Osteoblast (primary cell): Measurements from ENCODE around the gene ABCF3. TPM values are rescaled to one million over a fixed set of nuclear protein-coding genes. Genes with fewer than 3 reads are reported as not detected.

Source experiments
- DNase-seq: peaks from one replicate; pipeline ENCODE4 v3.0.0; 2011; ENCODE audit warnings: low spot score, mixed read lengths; ENCODE audit not compliant: insufficient read length; ENCODE audit errors: missing footprints
- H2AFZ ChIP-seq: 2 replicates; pipeline ENCODE4 v1.6.0; 2011; ENCODE audit warnings: mild to moderate bottlenecking, low read length
- H3K27ac ChIP-seq: 2 replicates; pipeline ENCODE4 v1.5.1; 2011; ENCODE audit warnings: mild to moderate bottlenecking, low read depth, low read length, moderate library complexity
- H3K27me3 ChIP-seq: 2 replicates; pipeline ENCODE4 v1.6.0; 2012; ENCODE audit warnings: mild to moderate bottlenecking, control low read depth, inconsistent platforms, low read length, moderate library complexity; ENCODE audit not compliant: insufficient read depth
- H3K36me3 ChIP-seq: 2 replicates; pipeline ENCODE4 v1.5.1; 2011; ENCODE audit warnings: mild to moderate bottlenecking, low read length, control low read depth, moderate library complexity; ENCODE audit not compliant: insufficient read depth
- H3K4me1 ChIP-seq: 2 replicates; pipeline ENCODE4 v1.5.1; 2011; ENCODE audit warnings: mild to moderate bottlenecking, low read length, control low read depth, moderate library complexity; ENCODE audit not compliant: insufficient read depth
- H3K4me2 ChIP-seq: 2 replicates; pipeline ENCODE4 v1.6.0; 2011; ENCODE audit warnings: mild to moderate bottlenecking, low read length; ENCODE audit not compliant: insufficient read depth
- H3K4me3 ChIP-seq: fragments of 200-600 bp; sonication (generic); 3 replicates; pipeline ENCODE4 v1.5.1; 2012; ENCODE audit warnings: mild to moderate bottlenecking, low read length, inconsistent platforms; ENCODE audit not compliant: insufficient read depth
- H3K79me2 ChIP-seq: 2 replicates; pipeline ENCODE4 v1.6.0; 2012; ENCODE audit warnings: mild to moderate bottlenecking, low read length, control low read depth, inconsistent platforms; ENCODE audit not compliant: insufficient read depth
- H3K9me3 ChIP-seq: 2 replicates; pipeline ENCODE4 v1.5.1; 2011; ENCODE audit warnings: low read depth, low read length, control low read depth
- H4K20me1 ChIP-seq: 2 replicates; pipeline ENCODE4 v1.6.0; 2012; ENCODE audit warnings: mild to moderate bottlenecking, low read length, control low read depth; ENCODE audit not compliant: insufficient read depth
- total RNA-seq: library from RNA; depleted of rRNA; stranded (reverse); fragments of >200 nt; gene quantifications from 2 replicates; pipeline ENCODE4 v1.2.3, GENCODE V29; 2012
- TF ChIP-seq, protein P1 (sequence below): IDR thresholded peaks from 2 replicates; pipeline ENCODE4 v1.5.1; 2011; ENCODE audit warnings: mild to moderate bottlenecking, low read depth, low read length, moderate library complexity; ENCODE audit errors: extremely low read depth

Gene ABCF3
- total RNA-seq, 1 donor = 46.7 TPM

GRCh38 chr3:184144505-184144904 is 41.5 kb upstream of the ABCF3 start:
- Histone ChIP-seq H3K4me1 (no peaks in the 10 kb centered on the region), H4K20me1 (peaks cover 3% of the 10 kb centered on the region), H3K36me3 (peaks cover 62% of the 10 kb centered on the region), H3K27me3 (no peaks in the 10 kb centered on the region), H3K9me3 (no peaks in the 10 kb centered on the region), H3K27ac (no peak overlapping the region), H3K79me2 (peaks cover 14% of the 10 kb centered on the region), H2AFZ (no peak overlapping the region), H3K4me3 (no peak overlapping the region), H3K4me2 (no peak overlapping the region)
- TF ChIP-seq, protein P1, sequence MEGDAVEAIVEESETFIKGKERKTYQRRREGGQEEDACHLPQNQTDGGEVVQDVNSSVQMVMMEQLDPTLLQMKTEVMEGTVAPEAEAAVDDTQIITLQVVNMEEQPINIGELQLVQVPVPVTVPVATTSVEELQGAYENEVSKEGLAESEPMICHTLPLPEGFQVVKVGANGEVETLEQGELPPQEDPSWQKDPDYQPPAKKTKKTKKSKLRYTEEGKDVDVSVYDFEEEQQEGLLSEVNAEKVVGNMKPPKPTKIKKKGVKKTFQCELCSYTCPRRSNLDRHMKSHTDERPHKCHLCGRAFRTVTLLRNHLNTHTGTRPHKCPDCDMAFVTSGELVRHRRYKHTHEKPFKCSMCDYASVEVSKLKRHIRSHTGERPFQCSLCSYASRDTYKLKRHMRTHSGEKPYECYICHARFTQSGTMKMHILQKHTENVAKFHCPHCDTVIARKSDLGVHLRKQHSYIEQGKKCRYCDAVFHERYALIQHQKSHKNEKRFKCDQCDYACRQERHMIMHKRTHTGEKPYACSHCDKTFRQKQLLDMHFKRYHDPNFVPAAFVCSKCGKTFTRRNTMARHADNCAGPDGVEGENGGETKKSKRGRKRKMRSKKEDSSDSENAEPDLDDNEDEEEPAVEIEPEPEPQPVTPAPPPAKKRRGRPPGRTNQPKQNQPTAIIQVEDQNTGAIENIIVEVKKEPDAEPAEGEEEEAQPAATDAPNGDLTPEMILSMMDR = no peak
- DNase-seq = no peak

DNA sequence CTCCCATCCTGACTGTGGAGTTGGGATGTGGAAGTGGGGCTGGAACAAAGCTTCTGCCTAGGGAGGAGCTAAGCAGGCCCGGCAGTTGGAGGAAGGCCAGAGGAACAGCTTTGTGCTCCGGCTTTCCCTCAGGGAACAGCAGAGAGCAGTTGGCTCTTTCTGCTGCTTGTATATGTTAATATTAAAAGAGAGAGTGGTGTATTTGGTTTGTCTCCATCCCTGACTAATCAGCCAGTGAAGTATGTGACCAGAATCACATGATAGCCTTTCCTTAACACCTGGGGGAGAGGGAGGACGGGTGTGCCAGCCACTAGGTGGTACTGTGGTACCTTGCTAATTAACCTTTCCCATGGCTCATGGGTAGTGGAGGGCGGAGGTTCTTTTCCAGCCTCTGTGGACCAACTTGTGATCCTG is 40.9 kb upstream of the ABCF3 start:
- Histone ChIP-seq H3K9me3 (no peaks in the 10 kb centered on the region), H3K27ac (no peak overlapping the region), H3K4me2 (no peak overlapping the region), H3K79me2 (peaks cover 12% of the 10 kb centered on the region), H2AFZ (no peak overlapping the region), H3K4me1 (no peaks in the 10 kb centered on the region), H4K20me1 (peaks cover 3% of the 10 kb centered on the region), H3K36me3 (peaks cover 60% of the 10 kb centered on the region), H3K4me3 (no peak overlapping the region), H3K27me3 (no peaks in the 10 kb centered on the region)
- peak; percentile 48 for DNase-seq
- TF ChIP-seq, protein P1 = peak; percentile 43

GRCh38 chr3:184145751-184146270 is 40.2 kb upstream of the ABCF3 start:
- Histone ChIP-seq H3K4me2 (no peak overlapping the region), H3K4me1 (no peaks in the 10 kb centered on the region), H3K27ac (no peak overlapping the region), H2AFZ (no peak overlapping the region), H4K20me1 (peaks cover 3% of the 10 kb centered on the region), H3K36me3 (peaks cover 53% of the 10 kb centered on the region), H3K79me2 (peaks cover 5% of the 10 kb centered on the region), H3K9me3 (no peaks in the 10 kb centered on the region), H3K27me3 (no peaks in the 10 kb centered on the region), H3K4me3 (no peak overlapping the region)
- DNase-seq = no peak
- TF ChIP-seq, protein P1 = no peak

DNA sequence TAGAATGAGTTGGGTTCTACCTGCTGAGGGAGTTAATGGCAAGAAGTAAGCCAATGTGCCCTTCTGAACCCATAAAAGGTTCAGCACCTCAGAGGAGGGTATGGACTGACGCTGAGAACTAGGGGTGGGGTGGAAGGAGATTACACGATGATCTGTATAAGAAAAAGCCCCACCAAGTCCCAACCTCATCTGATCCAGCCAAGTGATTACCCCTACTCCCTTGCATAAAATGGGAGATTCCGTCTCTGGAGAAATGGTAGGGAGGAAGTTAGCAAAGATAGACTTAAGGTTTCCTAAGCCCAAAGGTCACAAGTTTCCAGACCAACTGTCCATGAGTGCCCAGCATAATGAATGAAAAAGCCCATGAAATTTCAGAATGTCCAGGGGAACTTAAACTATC is 37.9 kb upstream of the ABCF3 start:
- H3K4me3 ChIP-seq = no peak overlapping the region

More for the DNA sequence above, 37.9 kb upstream of the ABCF3 start:
- no peak overlapping the region for H2AFZ ChIP-seq
- H3K27ac ChIP-seq = no peak overlapping the region
- DNase-seq = no peak
- H4K20me1 ChIP-seq = peaks cover 3% of the 10 kb centered on the region
- H3K4me1 ChIP-seq = no peaks in the 10 kb centered on the region
- TF ChIP-seq, protein P1 = no peak
- H3K79me2 ChIP-seq = no peaks in the 10 kb centered on the region
- H3K4me2 ChIP-seq = no peak overlapping the region
- H3K27me3 ChIP-seq = no peaks in the 10 kb centered on the region
- peaks cover 30% of the 10 kb centered on the region for H3K36me3 ChIP-seq
- no peaks in the 10 kb centered on the region for H3K9me3 ChIP-seq
